Progenitor cell of endocrine pancreas (in vitro differentiated cells): Measurements from ENCODE around the gene SLC13A1. TPM values are rescaled to one million over a fixed set of nuclear protein-coding genes. Genes with fewer than 3 reads are reported as not detected.

Experiments
- DNase-seq: peaks from one replicate; pipeline ENCODE4 v3.0.0; 2021; ENCODE audit warnings: low spot score; ENCODE audit not compliant: unreplicated experiment
- H3K27ac Mint-ChIP-seq: 2 replicates; pipeline ENCODE4 v1.8.0; 2021; ENCODE audit warnings: mild to moderate bottlenecking, moderate library complexity, mixed read lengths
- H3K27me3 Mint-ChIP-seq: 2 replicates; pipeline ENCODE4 v1.8.0; 2021; ENCODE audit warnings: mixed read lengths
- H3K36me3 Mint-ChIP-seq: 2 replicates; pipeline ENCODE4 v1.8.0; 2022; ENCODE audit warnings: mixed read lengths; ENCODE audit not compliant: insufficient read depth
- H3K4me1 Mint-ChIP-seq: 2 replicates; pipeline ENCODE4 v1.8.0; 2021; ENCODE audit warnings: low read depth, mixed read lengths
- H3K4me3 Mint-ChIP-seq: 2 replicates; pipeline ENCODE4 v1.8.0; 2021; ENCODE audit warnings: low read depth, mild to moderate bottlenecking, moderate library complexity, mixed read lengths
- H3K9me3 Mint-ChIP-seq: 2 replicates; pipeline ENCODE4 v1.8.0; 2021; ENCODE audit warnings: low read depth, mixed read lengths
- CTCF ChIP-seq: fragments of 200-600 bp; sonication (generic); IDR thresholded peaks from one replicate; pipeline ENCODE4 v1.5.0; 2021; ENCODE audit warnings: antibody characterized with exemption, mild to moderate bottlenecking; ENCODE audit not compliant: unreplicated experiment
- total RNA-seq: library from RNA; stranded (reverse); gene quantifications from 2 replicates; pipeline ENCODE4 v1.2.1, GENCODE V29; 2021

SLC13A1 gene
- total RNA-seq, 1 donor from 2014 or later = not detected

- H3K27me3 Mint-ChIP-seq = no peaks in the 10 kb centered on the region
- no peak for TF ChIP-seq CTCF
- H3K36me3 Mint-ChIP-seq = no peaks in the 10 kb centered on the region
- no peak overlapping the region for H3K27ac Mint-ChIP-seq
- no peak overlapping the region for H3K4me3 Mint-ChIP-seq
- no peak for DNase-seq
- no peaks in the 10 kb centered on the region for H3K9me3 Mint-ChIP-seq
- no peaks in the 10 kb centered on the region for H3K4me1 Mint-ChIP-seq
Observed at GRCh38 chr7:123198668-123199652, 809 bp downstream of the SLC13A1 start.

GRCh38 chr7:123198111-123198510 is 1.7 kb downstream of the SLC13A1 start:
- Mint-ChIP-seq H3K4me1 (no peaks in the 10 kb centered on the region), H3K4me3 (no peak overlapping the region), H3K9me3 (no peaks in the 10 kb centered on the region), H3K27me3 (no peaks in the 10 kb centered on the region), H3K36me3 (no peaks in the 10 kb centered on the region), H3K27ac (no peak overlapping the region)
- TF ChIP-seq CTCF = no peak
- no peak for DNase-seq

- no peaks in the 10 kb centered on the region for H3K36me3 Mint-ChIP-seq
- no peaks in the 10 kb centered on the region for H3K27me3 Mint-ChIP-seq
- H3K9me3 Mint-ChIP-seq = no peaks in the 10 kb centered on the region
- DNase-seq = no peak
- no peak overlapping the region for H3K4me3 Mint-ChIP-seq
- H3K27ac Mint-ChIP-seq = no peak overlapping the region
- TF ChIP-seq CTCF = no peak
- peaks cover 6% of the 10 kb centered on the region for H3K4me1 Mint-ChIP-seq
Observed at GRCh38 chr7:123193235-123193634, 6.5 kb downstream of the SLC13A1 start.

- Mint-ChIP-seq H3K36me3 (no peaks in the 10 kb centered on the region), H3K27ac (peak overlapping the region; percentile 38), H3K27me3 (no peaks in the 10 kb centered on the region)
Observed at GRCh38 chr7:123191132-123191531, 8.6 kb downstream of the SLC13A1 start.

More at GRCh38 chr7:123191132-123191531, 8.6 kb downstream of the SLC13A1 start:
- no peak for DNase-seq
- no peak for TF ChIP-seq CTCF
- Mint-ChIP-seq H3K4me3 (no peak overlapping the region), H3K4me1 (peaks cover 6% of the 10 kb centered on the region), H3K9me3 (no peaks in the 10 kb centered on the region)
